HPDE6-E6E7 (cell line): Measurements from ENCODE around the gene TSSK3.
A peak's percentile ranks its signal among the peaks of the same experiment; 100 is the strongest.
"Not testable (repeated sequence)": the region's sequence is repeated elsewhere in the genome, so short reads cannot be mapped to it uniquely, and the experiment has no call there.

Experiments
- DNase-seq: peaks from one replicate; pipeline ENCODE4 v3.0.0; 2011; ENCODE audit warnings: missing footprints; ENCODE audit errors: extremely low spot score

Gene TSSK3

GRCh38 chr1:32338637-32339145, 23.6 kb upstream of the TSSK3 start:
- DNase-seq = no peak

- no peak for DNase-seq
These were observed 22.9 kb upstream of the TSSK3 start for GRCh38 chr1:32339363-32339978.

- no peak for DNase-seq
These were observed 21.1 kb upstream of the TSSK3 start for GRCh38 chr1:32341186-32341757.

GRCh38 chr1:32341971-32342370, 20.4 kb upstream of the TSSK3 start:
- DNase-seq = peak; percentile 47

GRCh38 chr1:32342704-32343103, 19.6 kb upstream of the TSSK3 start:
- DNase-seq = no peak

- no peak for DNase-seq
These were observed 17.0 kb upstream of the TSSK3 start for GRCh38 chr1:32345289-32345827.

GRCh38 chr1:32346532-32347157, 15.7 kb upstream of the TSSK3 start:
- DNase-seq = no peak

- DNase-seq = no peak
These were observed 13.1 kb upstream of the TSSK3 start for GRCh38 chr1:32349211-32349708.

- peak; percentile 38 for DNase-seq
These were observed 11.4 kb upstream of the TSSK3 start for GRCh38 chr1:32350785-32351398.

GRCh38 chr1:32351399-32352238, 10.7 kb upstream of the TSSK3 start:
- peak; percentile 93 for DNase-seq

- DNase-seq = no peak
These were observed 10.0 kb upstream of the TSSK3 start for GRCh38 chr1:32352239-32352745.

- no peak for DNase-seq
These were observed 9.4 kb upstream of the TSSK3 start for GRCh38 chr1:32352831-32353383.

- no peak for DNase-seq
These were observed 8.9 kb upstream of the TSSK3 start for GRCh38 chr1:32353431-32353830.

- DNase-seq = no peak
These were observed 8.3 kb upstream of the TSSK3 start for GRCh38 chr1:32353886-32354570.

- not testable (repeated sequence) for DNase-seq
These were observed 6.6 kb upstream of the TSSK3 start for GRCh38 chr1:32355778-32356177.

GRCh38 chr1:32356478-32356877, 5.9 kb upstream of the TSSK3 start:
- DNase-seq = no peak

GRCh38 chr1:32357614-32358013, 4.7 kb upstream of the TSSK3 start:
- no peak for DNase-seq

GRCh38 chr1:32358435-32358834, 3.9 kb upstream of the TSSK3 start:
- DNase-seq = no peak

GRCh38 chr1:32361308-32361673, 1.0 kb upstream of the TSSK3 start:
- no peak for DNase-seq
